GM18502 (cell line): ENCODE measurements around the gene RPL41.

Source experiments
- ATAC-seq: cut with Tn5 transposase; IDR thresholded peaks from one replicate; pipeline ENCODE4 v1.9.1; 2021; ENCODE audit warnings: mild to moderate bottlenecking; ENCODE audit not compliant: unreplicated experiment, poor library complexity

The RPL41 gene

GRCh38 chr12:56164345-56164729, 47.9 kb downstream of the RPL41 start:
- ATAC-seq: no peak

GRCh38 chr12:56165369-56165768, 48.9 kb downstream of the RPL41 start:
- ATAC-seq: no peak
